GM10248 (cell line): ENCODE results near the gene ZNF383.
"Not testable (repeated sequence)": the region's sequence is repeated elsewhere in the genome, so short reads cannot be mapped to it uniquely, and the experiment has no call there.

ENCODE experiments used
- CTCF ChIA-PET: fragments of 300-600 bp; sonication (Branson Sonifier 250); formaldehyde crosslinking; extraction: SDS; loops from one replicate; lab custom pipeline; 2021; ENCODE audit warnings: antibody characterized with exemption; lab: Yijun Ruan, JAX
- POLR2A ChIA-PET: fragments of 350-650 bp; sonication (Branson Sonifier 250); formaldehyde crosslinking; extraction: SDS; loops from one replicate; lab custom pipeline; 2020; ENCODE audit warnings: antibody characterized with exemption; lab: Yijun Ruan, JAX
- DNase-seq: peaks from one replicate; pipeline ENCODE4 v3.0.0; 2012; ENCODE audit errors: extremely low spot score

ZNF383 gene

GRCh38 chr19:37284020-37284419, 66.0 kb downstream of the ZNF383 start:
- CTCF ChIA-PET, POLR2A ChIA-PET, DNase-seq: not testable (repeated sequence)

GRCh38 chr19:37289229-37289628, 71.2 kb downstream of the ZNF383 start:
- DNase-seq, POLR2A ChIA-PET, CTCF ChIA-PET: not testable (repeated sequence)

GRCh38 chr19:37292998-37293939, 75.3 kb downstream of the ZNF383 start:
- CTCF ChIA-PET, result not testable (repeated sequence)

GRCh38 chr19:37294246-37294645, 76.2 kb downstream of the ZNF383 start:
- CTCF ChIA-PET, DNase-seq, POLR2A ChIA-PET: not testable (repeated sequence)

More at GRCh38 chr19:37292998-37293939, 75.3 kb downstream of the ZNF383 start:
- POLR2A ChIA-PET, DNase-seq: not testable (repeated sequence)
